AG08396 (cell line): Measurements from ENCODE around the gene RBM33.
A peak's percentile ranks its signal among the peaks of the same experiment; 100 is the strongest.

Experiments
- DNase-seq: peaks from one replicate; pipeline ENCODE4 v3.0.0; 2012; ENCODE audit warnings: low spot score, mixed read lengths

RBM33 gene

GRCh38 chr7:155629171-155629570 lies 15.3 kb upstream of the RBM33 start:
- DNase-seq, result no peak

GRCh38 chr7:155631155-155631554 lies 13.3 kb upstream of the RBM33 start:
- no peak for DNase-seq

GRCh38 chr7:155635817-155636216 lies 8.6 kb upstream of the RBM33 start:
- no peak for DNase-seq

- no peak for DNase-seq
Observed at GRCh38 chr7:155637155-155637554, 7.3 kb upstream of the RBM33 start.

GRCh38 chr7:155638366-155638765 lies 6.1 kb upstream of the RBM33 start:
- no peak for DNase-seq

GRCh38 chr7:155639958-155640520 lies 4.4 kb upstream of the RBM33 start:
- DNase-seq, result no peak

GRCh38 chr7:155640629-155641028 lies 3.8 kb upstream of the RBM33 start:
- DNase-seq, result no peak

- peak; percentile 50 for DNase-seq
Observed at GRCh38 chr7:155643804-155644177, 670 bp upstream of the RBM33 start.

GRCh38 chr7:155644971-155645509 lies 579 bp downstream of the RBM33 start:
- DNase-seq, result peak; percentile 54

- peak; percentile 9 for DNase-seq
Observed at GRCh38 chr7:155645662-155646061, 1.2 kb downstream of the RBM33 start.

GRCh38 chr7:155646669-155647068 lies 2.2 kb downstream of the RBM33 start:
- no peak for DNase-seq

GRCh38 chr7:155647302-155647701 lies 2.8 kb downstream of the RBM33 start:
- DNase-seq, result no peak

- no peak for DNase-seq
Observed at GRCh38 chr7:155647734-155648133, 3.3 kb downstream of the RBM33 start.

GRCh38 chr7:155648752-155649339 lies 4.4 kb downstream of the RBM33 start:
- DNase-seq, result no peak

- DNase-seq, result no peak
Observed at GRCh38 chr7:155649588-155649987, 5.1 kb downstream of the RBM33 start.

- DNase-seq, result peak; percentile 41
Observed at GRCh38 chr7:155652156-155653114, 8.0 kb downstream of the RBM33 start.

GRCh38 chr7:155653803-155654202 lies 9.3 kb downstream of the RBM33 start:
- no peak for DNase-seq

GRCh38 chr7:155656891-155657290 lies 12.4 kb downstream of the RBM33 start:
- no peak for DNase-seq

GRCh38 chr7:155660059-155660757 lies 15.7 kb downstream of the RBM33 start:
- DNase-seq, result no peak

- DNase-seq, result no peak
Observed at GRCh38 chr7:155660758-155661093, 16.3 kb downstream of the RBM33 start.

- no peak for DNase-seq
Observed at GRCh38 chr7:155662343-155663043, 18.0 kb downstream of the RBM33 start.

- DNase-seq, result no peak
Observed at GRCh38 chr7:155663937-155664336, 19.5 kb downstream of the RBM33 start.
